ENCODE data around the gene FNDC3A.
A peak's percentile ranks its signal among the peaks of the same experiment; 100 is the strongest.

FNDC3A gene

DNA sequence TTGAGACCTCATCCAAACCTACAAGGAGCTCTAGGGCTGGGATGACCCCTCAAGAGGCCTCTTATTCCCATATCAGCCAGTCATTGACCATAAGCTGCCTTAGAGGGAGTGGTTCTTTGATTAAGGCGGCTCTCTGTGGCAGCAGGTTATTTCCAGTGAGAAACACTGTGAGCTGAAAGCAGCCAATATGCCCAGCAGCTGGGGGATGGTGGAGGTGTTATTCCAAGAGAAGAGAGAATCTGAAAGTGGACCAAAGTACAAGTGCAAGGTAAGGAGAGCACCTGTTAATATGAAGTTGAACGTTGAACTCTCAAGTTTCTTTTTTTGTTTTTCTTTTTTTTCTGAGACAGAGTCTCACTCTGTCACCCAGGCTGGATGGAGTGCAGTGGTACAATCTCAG lies 20.2 kb upstream of the FNDC3A start:
- no peak for DNase-seq (ENCODE audit: insufficient read length, low spot score)
- FAIRE-seq: no peak
- TF ChIP-seq, protein P1, sequence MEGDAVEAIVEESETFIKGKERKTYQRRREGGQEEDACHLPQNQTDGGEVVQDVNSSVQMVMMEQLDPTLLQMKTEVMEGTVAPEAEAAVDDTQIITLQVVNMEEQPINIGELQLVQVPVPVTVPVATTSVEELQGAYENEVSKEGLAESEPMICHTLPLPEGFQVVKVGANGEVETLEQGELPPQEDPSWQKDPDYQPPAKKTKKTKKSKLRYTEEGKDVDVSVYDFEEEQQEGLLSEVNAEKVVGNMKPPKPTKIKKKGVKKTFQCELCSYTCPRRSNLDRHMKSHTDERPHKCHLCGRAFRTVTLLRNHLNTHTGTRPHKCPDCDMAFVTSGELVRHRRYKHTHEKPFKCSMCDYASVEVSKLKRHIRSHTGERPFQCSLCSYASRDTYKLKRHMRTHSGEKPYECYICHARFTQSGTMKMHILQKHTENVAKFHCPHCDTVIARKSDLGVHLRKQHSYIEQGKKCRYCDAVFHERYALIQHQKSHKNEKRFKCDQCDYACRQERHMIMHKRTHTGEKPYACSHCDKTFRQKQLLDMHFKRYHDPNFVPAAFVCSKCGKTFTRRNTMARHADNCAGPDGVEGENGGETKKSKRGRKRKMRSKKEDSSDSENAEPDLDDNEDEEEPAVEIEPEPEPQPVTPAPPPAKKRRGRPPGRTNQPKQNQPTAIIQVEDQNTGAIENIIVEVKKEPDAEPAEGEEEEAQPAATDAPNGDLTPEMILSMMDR (IDR thresholded peaks at IDR 0.05; ENCODE audit: insufficient read depth, missing control alignments): no peak

DNA sequence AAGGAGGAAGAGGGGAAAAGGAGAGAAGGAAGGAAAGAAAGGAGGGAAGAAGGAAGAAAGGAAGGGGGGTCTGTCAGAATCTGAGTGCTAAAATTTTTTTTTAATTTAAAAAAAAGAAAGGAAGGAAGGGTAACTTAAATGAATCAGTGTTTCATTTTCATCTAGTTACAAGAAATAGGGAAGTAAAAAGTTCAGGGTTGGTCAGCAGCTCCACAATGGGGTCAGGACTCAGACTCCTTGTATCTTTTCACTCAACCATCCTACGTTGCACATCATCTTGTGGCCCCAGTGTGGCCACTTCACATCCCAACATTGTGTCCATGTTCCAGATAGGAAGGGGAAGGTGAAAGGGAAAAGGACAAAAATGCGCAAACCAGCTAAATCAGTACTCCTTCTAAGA lies 14.3 kb upstream of the FNDC3A start:
- no peak for DNase-seq (ENCODE audit: insufficient read length, low spot score)
- TF ChIP-seq, protein P1 (IDR thresholded peaks at IDR 0.05; ENCODE audit: insufficient read depth, missing control alignments): no peak
- no peak for FAIRE-seq

DNA sequence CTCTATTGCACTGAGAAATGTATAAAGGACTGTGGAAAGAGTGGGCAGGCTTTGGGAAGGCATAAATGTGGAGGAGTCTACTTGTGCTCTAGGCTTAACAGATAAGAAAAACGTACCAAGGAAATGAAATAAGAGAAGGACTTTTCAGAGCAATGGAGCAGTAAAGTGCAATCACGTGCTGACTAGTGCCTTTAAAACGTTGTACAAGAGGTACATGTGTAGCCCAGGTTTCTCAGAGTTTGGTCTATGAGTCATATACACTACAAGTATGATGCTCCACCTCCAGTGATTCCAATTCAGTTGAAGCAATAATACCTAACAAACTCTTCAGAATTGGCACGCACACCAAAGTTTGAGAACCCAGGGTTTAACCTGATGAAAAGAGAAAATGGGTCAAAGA lies 13.4 kb upstream of the FNDC3A start:
- FAIRE-seq: no peak
- TF ChIP-seq, protein P1 (IDR thresholded peaks at IDR 0.05; ENCODE audit: insufficient read depth, missing control alignments): no peak
- DNase-seq (ENCODE audit: insufficient read length, low spot score): no peak

DNA sequence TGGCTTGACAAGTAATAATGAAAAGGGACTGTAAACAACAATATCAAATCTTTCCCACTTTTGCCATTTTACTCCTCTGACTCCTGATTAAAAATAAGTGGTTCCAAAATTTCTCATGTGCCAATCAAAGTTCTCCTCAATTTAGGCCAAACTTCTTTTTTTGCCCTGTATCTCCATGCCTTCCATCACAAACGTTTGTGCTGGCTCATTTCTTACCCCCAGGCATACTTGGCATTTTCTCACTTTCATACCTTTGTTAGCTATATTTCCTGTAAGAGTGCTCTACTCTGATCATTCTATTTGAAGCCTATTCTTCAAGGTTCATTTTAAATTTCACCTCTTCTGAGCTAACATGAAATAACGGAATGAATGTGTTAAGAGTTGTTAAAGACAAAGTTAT lies 10.0 kb upstream of the FNDC3A start:
- no peak for DNase-seq (ENCODE audit: insufficient read length, low spot score)
- FAIRE-seq: no peak
- TF ChIP-seq, protein P1 (IDR thresholded peaks at IDR 0.05; ENCODE audit: insufficient read depth, missing control alignments): no peak

DNA sequence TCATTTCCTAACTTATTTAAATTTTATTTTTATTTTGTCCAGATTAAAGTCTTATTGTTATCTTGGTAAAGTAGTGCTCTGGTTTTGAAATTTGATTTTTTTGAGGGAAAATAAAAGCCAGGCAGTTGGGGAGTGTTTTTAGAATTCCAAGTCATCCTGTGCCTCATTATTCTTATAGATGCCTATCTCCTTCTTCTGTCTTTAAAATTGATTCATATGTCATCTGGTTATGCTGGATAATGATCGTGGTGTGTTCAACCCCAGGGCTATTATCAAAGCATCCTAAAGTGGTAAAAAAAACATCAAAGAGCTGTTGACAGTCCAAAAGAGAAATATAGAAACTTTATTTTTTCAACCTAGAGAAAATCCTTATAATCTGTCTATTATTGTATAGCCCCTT lies 6.0 kb upstream of the FNDC3A start:
- no peak for DNase-seq (ENCODE audit: insufficient read length, low spot score)
- FAIRE-seq: no peak
- TF ChIP-seq, protein P1 (IDR thresholded peaks at IDR 0.05; ENCODE audit: insufficient read depth, missing control alignments): no peak

DNA sequence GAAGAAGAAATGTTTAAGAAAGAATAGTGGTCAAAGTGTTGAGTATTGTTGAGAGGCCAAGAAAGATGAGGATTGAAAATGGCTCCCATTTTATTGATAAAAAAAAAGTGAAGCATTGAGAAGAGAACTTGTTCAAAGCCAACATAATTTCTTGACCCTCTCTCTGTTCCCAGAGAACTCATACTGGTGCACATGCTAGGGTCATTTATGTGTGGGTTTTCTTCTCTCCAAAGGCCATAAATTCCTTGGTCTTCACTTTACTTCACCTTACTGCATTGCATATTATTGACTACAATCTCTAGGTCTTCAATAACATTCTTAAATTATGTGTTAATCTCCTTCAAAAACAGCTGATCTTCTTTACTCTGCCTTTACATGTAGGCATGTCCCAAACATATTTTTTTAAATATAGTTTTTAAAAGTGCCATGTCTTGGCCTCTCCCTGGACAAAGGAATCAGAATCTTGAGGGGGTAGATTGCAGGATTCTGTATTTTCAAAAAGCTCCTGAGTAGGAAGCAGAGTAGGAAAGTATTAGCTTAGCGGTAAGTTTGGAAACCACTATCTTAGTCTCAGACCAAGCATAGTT lies 1.8 kb upstream of the FNDC3A start:
- TF ChIP-seq, protein P1 (IDR thresholded peaks at IDR 0.05; ENCODE audit: insufficient read depth, missing control alignments): no peak
- FAIRE-seq (peak; percentile 46), DNase-seq (ENCODE audit: insufficient read length, low spot score) (no peak)

DNA sequence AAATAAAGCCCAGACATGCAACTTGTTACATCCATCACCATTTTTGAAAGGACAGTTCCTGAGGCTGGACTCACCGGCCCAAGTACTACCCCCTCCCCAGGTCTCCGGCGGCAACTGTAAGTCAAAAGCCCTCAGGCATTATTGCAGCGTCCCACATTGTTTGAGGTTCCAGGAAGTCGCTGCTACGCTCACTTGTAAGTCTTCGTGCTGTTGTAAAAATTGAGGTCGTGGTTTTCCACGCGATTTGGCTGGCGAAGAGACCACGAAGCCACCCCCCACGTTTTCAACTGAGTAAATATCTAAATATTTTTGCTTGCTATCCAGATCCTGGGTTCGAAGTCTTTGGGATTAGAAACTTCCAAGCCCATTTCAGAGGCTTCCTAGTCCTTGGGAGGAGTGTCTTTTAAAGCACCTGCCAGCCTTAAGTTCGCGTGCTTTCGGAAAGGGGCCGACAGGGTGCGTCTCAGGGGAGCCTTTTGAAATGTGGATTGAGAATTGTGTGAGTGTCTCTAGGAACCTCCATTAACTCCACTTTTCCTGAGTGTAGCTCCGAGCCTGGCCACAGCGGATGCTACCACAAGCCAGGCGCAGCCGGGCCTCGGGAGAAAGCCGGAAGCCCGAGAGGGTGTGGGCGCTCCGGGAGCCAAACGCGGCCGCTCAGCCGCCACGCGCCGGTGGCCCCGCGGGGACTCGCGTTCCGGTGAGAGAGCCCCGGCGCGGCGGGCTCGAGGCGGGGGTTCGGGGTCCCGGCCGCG lies 434 bp upstream of the FNDC3A start:
- TF ChIP-seq, protein P1 (IDR thresholded peaks at IDR 0.05; ENCODE audit: insufficient read depth, missing control alignments): no peak
- no peak for FAIRE-seq
- DNase-seq (ENCODE audit: insufficient read length, low spot score): no peak

Data from D721Med (cell line).